ENCODE measurements around the gene SERGEF. TPM values are rescaled to one million over a fixed set of nuclear protein-coding genes. Genes with fewer than 3 reads are reported as not detected.

The SERGEF gene
- polyA plus RNA-seq, 1 of the 3 experiments (the other 2 are of a cell fraction), result 23.1 TPM

- no peak overlapping the region for H3K4me2 ChIP-seq
- no peak for TF ChIP-seq SMC3 (IDR thresholded peaks at IDR 0.05; ENCODE audit: low read depth, low read length)
- no peak for TF ChIP-seq MXI1 (IDR thresholded peaks at IDR 0.05; ENCODE audit: low read depth, low read length)
- no peak for TF ChIP-seq REST (IDR thresholded peaks at IDR 0.05; ENCODE audit: low read depth, low read length)
- TF ChIP-seq ELF1 (IDR thresholded peaks at IDR 0.05), result no peak
- TF ChIP-seq USF1 (IDR thresholded peaks at IDR 0.05; ENCODE audit: borderline replicate concordance, low read depth), result no peak
- no peak for TF ChIP-seq RXRA (IDR thresholded peaks at IDR 0.05; ENCODE audit: borderline replicate concordance, low read depth)
- no peaks in the 10 kb centered on the region for H3K9me2 ChIP-seq
Observed at GRCh38 chr11:17769218-17769617, 243.6 kb downstream of the SERGEF start.

GRCh38 chr11:17768547-17768946, 244.3 kb downstream of the SERGEF start:
- DNase-seq, result no peak
- no peaks in the 10 kb centered on the region for H3K79me2 ChIP-seq (ENCODE audit: insufficient read depth)
- no peaks in the 10 kb centered on the region for H3K36me3 ChIP-seq (replicated peaks in 1 of 2; ENCODE audit: control insufficient read depth in 1 of 2, insufficient read depth in 2 of 2, low read length in 1 of 2)
- H4K20me1 ChIP-seq (ENCODE audit: insufficient read depth), result no peaks in the 10 kb centered on the region
- no peak overlapping the region for H3K27ac ChIP-seq (ENCODE audit: low read depth in 2 of 2, low read length in 1 of 2)
- H3F3A ChIP-seq (replicated peaks; ENCODE audit: insufficient read depth), result no peaks in the 10 kb centered on the region
- WGBS (ENCODE audit: low lambda C conversion rate), result 73% methylated on average over 1 of the region's 7 CpGs
- H3K9ac ChIP-seq, result no peak overlapping the region
- H3K4me1 ChIP-seq (ENCODE audit: control insufficient read depth in 1 of 2, insufficient read depth in 2 of 2, low read depth in 1 of 2, low read length in 1 of 2), result peaks cover 0 to 24% of the 10 kb centered on the region in 2 experiments; a peak in 2 of 4 replicates
- H2AFZ ChIP-seq (ENCODE audit: low read depth), result no peak overlapping the region
- no peak for TF ChIP-seq FOSL2 (IDR thresholded peaks at IDR 0.05; ENCODE audit: borderline replicate concordance, low read depth)
- TF ChIP-seq ELF1 (IDR thresholded peaks at IDR 0.05), result no peak
- no peak for TF ChIP-seq SIN3A (IDR thresholded peaks at IDR 0.05; ENCODE audit: borderline replicate concordance, low read depth, low read length)
- POLR2A ChIA-PET, result no interaction called here
- H3K9me2 ChIP-seq, result no peaks in the 10 kb centered on the region
- CTCF ChIA-PET, result interaction anchor here (0.9 to 3.1 kb wide), 4 partner anchors 37 to 138 kb away, joined by 3 to 11 read pairs (median 6); no protein-coding TSS in a partner anchor
- H3K4me3 ChIP-seq (ENCODE audit: low read depth in 2 of 2, low read length in 1 of 2), result no peak overlapping the region
- no peaks in the 10 kb centered on the region for H3K9me3 ChIP-seq
- no peak overlapping the region for H3K4me2 ChIP-seq
- no peaks in the 10 kb centered on the region for H3K27me3 ChIP-seq (ENCODE audit: insufficient read depth)

More at GRCh38 chr11:17769218-17769617, 243.6 kb downstream of the SERGEF start:
- Histone ChIP-seq H3K4me1 (ENCODE audit: control insufficient read depth in 1 of 2, insufficient read depth in 2 of 2, low read depth in 1 of 2, low read length in 1 of 2) (peaks cover 0 to 23% of the 10 kb centered on the region in 2 experiments; a peak in 2 of 4 replicates), H3K36me3 (replicated peaks in 1 of 2; ENCODE audit: control insufficient read depth in 1 of 2, insufficient read depth in 2 of 2, low read length in 1 of 2) (no peaks in the 10 kb centered on the region), H3K9me3 (no peaks in the 10 kb centered on the region), H3F3A (replicated peaks; ENCODE audit: insufficient read depth) (no peaks in the 10 kb centered on the region), H4K20me1 (ENCODE audit: insufficient read depth) (no peaks in the 10 kb centered on the region), H3K27ac (ENCODE audit: low read depth in 2 of 2, low read length in 1 of 2) (no peak overlapping the region), H3K79me2 (ENCODE audit: insufficient read depth) (no peaks in the 10 kb centered on the region), H3K27me3 (ENCODE audit: insufficient read depth) (no peaks in the 10 kb centered on the region), H3K4me3 (ENCODE audit: low read depth in 2 of 2, low read length in 1 of 2) (no peak overlapping the region), H3K9ac (no peak overlapping the region), H2AFZ (ENCODE audit: low read depth) (no peak overlapping the region)
- no peak for DNase-seq
- WGBS (ENCODE audit: low lambda C conversion rate), result 86% methylated on average over 1 of the region's 1 CpG
- ChIA-PET POLR2A (no interaction called here), CTCF (interaction anchor here (0.9 to 3.1 kb wide), 4 partner anchors 38 to 137 kb away, joined by 3 to 11 read pairs (median 4); no protein-coding TSS in a partner anchor)

Data from SK-N-SH (cell line).